IPS-18a (cell line): Measurements from ENCODE around the gene TFAP2B.

Experiments used
- H3K27ac ChIP-seq: one replicate; pipeline ENCODE4 v1.5.1; 2013; ENCODE audit warnings: low read length
- H3K27me3 ChIP-seq: one replicate; pipeline ENCODE4 v1.6.1; 2013; ENCODE audit warnings: mild to moderate bottlenecking, low read length; ENCODE audit not compliant: control insufficient read depth, insufficient read depth
- H3K36me3 ChIP-seq: one replicate; pipeline ENCODE4 v1.6.1; 2013; ENCODE audit warnings: low read depth, low read length; ENCODE audit not compliant: control insufficient read depth
- H3K4me1 ChIP-seq: one replicate; pipeline ENCODE4 v1.6.1; 2013; ENCODE audit warnings: low read depth, low read length; ENCODE audit not compliant: control insufficient read depth
- H3K4me3 ChIP-seq: one replicate; pipeline ENCODE4 v1.5.1; 2013; ENCODE audit warnings: low read length
- H3K9ac ChIP-seq: one replicate; pipeline ENCODE4 v1.6.1; 2013; ENCODE audit warnings: mild to moderate bottlenecking, low read length, moderate library complexity
- H3K9me3 ChIP-seq: one replicate; pipeline ENCODE4 v1.6.1; 2013; ENCODE audit warnings: low read depth, low read length; ENCODE audit not compliant: control insufficient read depth

TFAP2B gene

DNA sequence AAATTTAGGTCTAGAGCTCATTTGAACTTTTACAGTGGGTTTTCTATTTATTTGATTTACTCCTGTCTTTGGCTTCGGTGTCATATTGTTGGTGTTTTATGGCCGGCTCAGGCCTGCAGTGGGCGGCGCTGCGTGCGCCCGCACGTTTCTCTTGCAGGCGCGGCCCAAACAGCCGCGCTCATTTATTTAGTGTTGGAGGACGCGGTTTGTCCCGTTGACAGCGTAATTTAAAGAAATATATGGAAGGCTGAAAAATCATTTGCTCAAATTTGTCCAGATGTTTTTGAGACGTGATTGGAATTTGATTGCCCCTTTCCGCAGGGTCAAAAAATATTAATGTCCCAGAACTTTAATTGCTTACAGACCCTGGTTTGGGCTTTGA, 22.1 kb downstream of the TFAP2B start:
- no peak overlapping the region for H3K4me3 ChIP-seq
- no peaks in the 10 kb centered on the region for H3K36me3 ChIP-seq
- peaks cover 100% of the 10 kb centered on the region for H3K27me3 ChIP-seq
- H3K9me3 ChIP-seq = no peaks in the 10 kb centered on the region
- H3K9ac ChIP-seq = no peak overlapping the region
- peaks cover 46% of the 10 kb centered on the region for H3K4me1 ChIP-seq
- no peak overlapping the region for H3K27ac ChIP-seq

DNA sequence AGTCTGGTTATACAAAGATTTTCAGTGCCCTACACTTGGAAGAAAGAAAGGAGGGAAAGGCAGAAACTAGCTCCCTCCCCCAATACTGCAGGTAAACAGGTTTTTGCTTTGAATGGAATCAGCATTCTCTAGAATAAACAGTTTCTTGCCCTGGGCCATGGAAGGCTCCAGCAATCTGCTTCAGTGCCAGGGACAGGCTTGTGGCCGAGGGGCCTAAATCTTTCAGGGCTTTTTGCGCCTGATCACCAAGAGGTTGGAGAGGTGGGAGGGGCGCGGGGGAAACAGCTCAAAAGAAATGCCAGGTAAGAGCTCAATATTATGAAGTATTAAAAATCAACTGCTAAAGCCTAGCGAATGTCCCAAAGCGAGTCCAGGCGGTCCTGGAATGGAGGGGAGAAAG, 23.8 kb downstream of the TFAP2B start:
- Histone ChIP-seq H3K27ac (no peak overlapping the region), H3K9me3 (no peaks in the 10 kb centered on the region), H3K4me1 (peaks cover 53% of the 10 kb centered on the region), H3K4me3 (peak overlapping the region; percentile 45), H3K9ac (no peak overlapping the region), H3K36me3 (no peaks in the 10 kb centered on the region), H3K27me3 (peaks cover 100% of the 10 kb centered on the region)

DNA sequence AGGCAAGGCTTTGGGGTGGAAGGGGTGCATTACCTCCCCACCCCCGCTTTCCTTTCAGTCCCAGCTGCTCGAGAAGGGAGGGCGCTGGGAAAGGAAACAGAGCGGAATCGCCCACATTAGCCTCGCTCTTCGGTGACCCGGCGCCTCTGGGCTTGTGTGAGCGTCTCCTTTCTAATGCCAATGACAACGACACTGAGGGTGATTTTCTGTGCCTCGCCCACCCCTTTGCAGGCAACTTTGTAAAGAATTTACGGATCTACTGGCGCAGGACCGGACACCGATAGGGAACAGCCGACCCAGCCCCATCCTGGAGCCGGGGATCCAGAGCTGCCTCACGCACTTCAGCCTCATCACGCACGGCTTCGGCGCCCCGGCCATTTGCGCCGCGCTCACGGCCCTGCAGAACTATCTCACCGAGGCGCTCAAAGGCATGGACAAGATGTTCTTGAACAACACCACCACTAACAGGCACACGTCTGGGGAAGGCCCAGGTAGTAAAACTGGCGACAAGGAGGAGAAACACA, 24.3 kb downstream of the TFAP2B start:
- Histone ChIP-seq H3K9me3 (no peaks in the 10 kb centered on the region), H3K36me3 (no peaks in the 10 kb centered on the region), H3K27me3 (peaks cover 100% of the 10 kb centered on the region), H3K4me3 (peak overlapping the region; percentile 45), H3K4me1 (peaks cover 50% of the 10 kb centered on the region), H3K9ac (no peak overlapping the region), H3K27ac (no peak overlapping the region)

DNA sequence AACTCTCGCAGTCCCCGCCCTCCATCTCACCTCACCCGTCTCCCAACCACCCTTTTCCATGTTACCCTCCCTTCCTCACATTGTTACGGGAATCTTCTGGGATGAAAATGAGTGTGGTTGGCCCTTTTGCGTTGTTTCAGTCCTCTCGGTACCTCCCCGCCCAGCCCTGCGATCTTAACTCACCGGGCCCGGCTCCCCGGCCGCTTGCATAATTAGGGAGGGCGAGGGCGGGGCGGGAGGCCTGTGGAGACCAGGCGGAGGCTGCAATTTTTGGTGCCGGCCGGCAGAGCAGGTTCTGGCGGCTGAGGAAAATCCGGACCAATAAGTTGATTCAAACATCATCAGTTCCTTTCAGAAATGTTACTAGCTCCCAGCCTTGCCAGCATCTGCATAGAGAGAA, 25.2 kb downstream of the TFAP2B start:
- H3K9ac ChIP-seq = no peak overlapping the region

DNA sequence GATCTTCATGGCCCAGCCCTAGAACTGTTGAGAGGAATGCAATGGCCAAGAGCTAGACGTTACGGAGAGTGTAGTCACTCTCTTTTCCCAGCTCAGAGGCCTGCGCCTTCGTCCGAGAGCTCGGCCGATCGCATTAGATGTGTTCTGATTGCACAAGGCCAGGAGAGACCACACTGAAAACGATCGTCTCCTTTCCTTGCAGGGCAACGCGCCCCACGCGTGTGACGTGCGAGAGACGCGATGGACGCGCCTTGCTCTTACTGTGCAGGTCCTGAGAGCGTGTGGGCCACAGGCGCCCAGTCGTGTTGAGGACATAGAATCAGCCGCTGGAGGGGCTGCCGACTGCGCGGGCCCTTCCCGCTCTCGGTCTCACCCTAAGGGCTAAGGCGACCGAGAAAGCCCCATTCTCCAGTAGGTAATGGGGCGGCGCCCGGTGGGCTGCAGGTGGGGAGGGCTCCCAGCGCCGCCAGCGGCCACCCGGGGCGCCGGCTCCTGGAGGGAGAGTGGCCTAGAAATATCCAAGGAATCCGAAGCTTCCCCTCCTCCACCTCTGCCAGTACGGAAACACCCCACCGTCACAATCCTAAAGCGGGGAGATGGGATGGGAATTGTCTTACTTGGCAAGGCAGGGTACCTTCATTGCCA, 26.9 kb downstream of the TFAP2B start:
- Histone ChIP-seq H3K9me3 (no peaks in the 10 kb centered on the region), H3K27ac (no peak overlapping the region), H3K36me3 (no peaks in the 10 kb centered on the region), H3K27me3 (peaks cover 100% of the 10 kb centered on the region), H3K4me1 (peaks cover 51% of the 10 kb centered on the region), H3K9ac (no peak overlapping the region), H3K4me3 (peak overlapping the region; percentile 61)

More for the DNA sequence above, 25.2 kb downstream of the TFAP2B start:
- peaks cover 100% of the 10 kb centered on the region for H3K27me3 ChIP-seq
- H3K27ac ChIP-seq = no peak overlapping the region
- H3K36me3 ChIP-seq = no peaks in the 10 kb centered on the region
- H3K4me1 ChIP-seq = peaks cover 47% of the 10 kb centered on the region
- no peak overlapping the region for H3K4me3 ChIP-seq
- H3K9me3 ChIP-seq = no peaks in the 10 kb centered on the region

DNA sequence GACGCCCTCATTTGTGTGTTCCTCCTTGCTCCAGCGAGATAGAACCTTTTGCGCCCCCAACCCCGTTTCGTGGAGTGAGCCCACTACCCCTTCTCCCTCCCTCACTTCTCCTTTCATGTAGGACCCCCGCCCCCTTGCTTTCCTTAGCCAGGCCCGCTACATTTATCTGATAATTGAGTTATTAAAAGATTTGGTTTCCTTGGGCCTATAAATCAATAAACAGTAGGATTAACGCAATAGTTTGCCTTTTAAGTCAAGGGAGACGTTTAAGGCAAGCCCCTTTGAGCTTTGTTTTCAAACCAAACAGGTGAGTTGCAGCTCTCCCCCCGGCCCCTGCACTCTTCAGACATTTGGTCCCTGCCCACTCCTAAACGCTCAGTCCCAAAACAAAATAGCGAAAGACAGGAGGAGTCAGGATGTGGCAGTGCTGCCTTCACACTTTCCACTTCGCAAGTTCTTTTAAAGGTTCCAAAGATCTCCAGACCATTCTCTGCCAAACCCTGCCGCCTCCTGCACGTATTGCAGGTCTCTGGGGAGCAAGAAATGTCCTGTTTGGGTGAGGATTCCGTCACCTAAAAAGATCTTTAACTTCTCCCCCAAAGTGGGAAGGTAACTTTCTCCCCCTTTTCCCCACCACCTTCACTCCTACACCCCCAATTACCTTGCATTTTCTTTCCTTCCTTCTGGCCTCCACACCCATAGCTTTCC, 27.6 kb downstream of the TFAP2B start:
- Histone ChIP-seq H3K36me3 (no peaks in the 10 kb centered on the region), H3K9me3 (no peaks in the 10 kb centered on the region), H3K27ac (no peak overlapping the region), H3K4me1 (peaks cover 58% of the 10 kb centered on the region), H3K27me3 (peaks cover 100% of the 10 kb centered on the region), H3K4me3 (peak overlapping the region; percentile 61), H3K9ac (no peak overlapping the region)

DNA sequence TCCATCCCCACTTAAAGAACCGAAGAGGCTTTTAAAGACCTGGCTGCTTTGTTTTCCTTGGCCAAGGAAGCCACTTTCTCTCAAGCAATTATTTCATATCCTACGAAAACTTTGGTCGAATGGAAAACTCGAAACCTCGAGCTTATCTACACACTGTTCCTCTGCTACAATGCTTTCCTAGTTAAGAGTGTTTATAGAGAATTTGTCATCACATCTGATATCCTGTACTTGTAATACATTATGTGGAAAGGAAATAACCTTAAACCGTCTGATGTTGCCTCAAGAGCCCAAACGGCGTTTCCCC, 28.1 kb downstream of the TFAP2B start:
- Histone ChIP-seq H3K4me3 (peak overlapping the region; percentile 61), H3K4me1 (peaks cover 63% of the 10 kb centered on the region), H3K36me3 (no peaks in the 10 kb centered on the region), H3K9ac (no peak overlapping the region), H3K27me3 (peaks cover 100% of the 10 kb centered on the region), H3K9me3 (no peaks in the 10 kb centered on the region), H3K27ac (no peak overlapping the region)

DNA sequence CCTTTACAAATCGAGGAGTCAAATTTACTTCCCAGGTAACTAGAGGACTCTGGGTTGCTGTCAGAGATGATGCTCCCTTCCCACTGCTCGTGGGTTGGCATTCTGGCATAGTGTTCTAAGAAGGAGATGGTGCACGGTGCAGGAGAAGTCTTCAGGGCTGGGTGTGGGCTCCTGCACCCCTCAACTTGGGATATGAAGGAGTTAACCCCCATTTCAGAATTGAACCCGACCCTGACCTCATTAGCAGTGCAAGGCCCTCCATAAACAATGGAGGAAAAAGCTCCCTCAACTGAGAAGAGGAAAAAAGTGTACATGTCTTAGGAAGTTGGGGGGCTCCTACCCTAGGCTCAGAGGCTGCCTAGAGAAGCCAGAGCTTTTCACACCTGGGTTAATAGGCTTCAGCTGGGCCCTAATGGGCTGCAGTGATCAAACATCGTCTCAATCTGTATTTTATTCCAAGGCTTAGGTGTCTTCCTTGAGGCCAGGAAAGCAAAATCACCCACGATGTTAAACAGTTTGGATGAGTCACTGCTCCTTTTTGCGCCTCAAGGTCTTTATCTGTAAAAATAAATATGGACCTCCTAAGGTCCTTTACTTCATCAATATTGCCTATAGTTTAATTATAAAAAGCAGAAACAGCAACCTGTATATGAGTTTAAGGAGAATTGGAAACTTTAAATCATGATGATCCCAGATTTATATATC, 29.4 kb downstream of the TFAP2B start:
- Histone ChIP-seq H3K9me3 (no peaks in the 10 kb centered on the region), H3K4me3 (no peak overlapping the region), H3K36me3 (no peaks in the 10 kb centered on the region), H3K27ac (no peak overlapping the region), H3K4me1 (peaks cover 56% of the 10 kb centered on the region), H3K9ac (no peak overlapping the region), H3K27me3 (peaks cover 100% of the 10 kb centered on the region)

DNA sequence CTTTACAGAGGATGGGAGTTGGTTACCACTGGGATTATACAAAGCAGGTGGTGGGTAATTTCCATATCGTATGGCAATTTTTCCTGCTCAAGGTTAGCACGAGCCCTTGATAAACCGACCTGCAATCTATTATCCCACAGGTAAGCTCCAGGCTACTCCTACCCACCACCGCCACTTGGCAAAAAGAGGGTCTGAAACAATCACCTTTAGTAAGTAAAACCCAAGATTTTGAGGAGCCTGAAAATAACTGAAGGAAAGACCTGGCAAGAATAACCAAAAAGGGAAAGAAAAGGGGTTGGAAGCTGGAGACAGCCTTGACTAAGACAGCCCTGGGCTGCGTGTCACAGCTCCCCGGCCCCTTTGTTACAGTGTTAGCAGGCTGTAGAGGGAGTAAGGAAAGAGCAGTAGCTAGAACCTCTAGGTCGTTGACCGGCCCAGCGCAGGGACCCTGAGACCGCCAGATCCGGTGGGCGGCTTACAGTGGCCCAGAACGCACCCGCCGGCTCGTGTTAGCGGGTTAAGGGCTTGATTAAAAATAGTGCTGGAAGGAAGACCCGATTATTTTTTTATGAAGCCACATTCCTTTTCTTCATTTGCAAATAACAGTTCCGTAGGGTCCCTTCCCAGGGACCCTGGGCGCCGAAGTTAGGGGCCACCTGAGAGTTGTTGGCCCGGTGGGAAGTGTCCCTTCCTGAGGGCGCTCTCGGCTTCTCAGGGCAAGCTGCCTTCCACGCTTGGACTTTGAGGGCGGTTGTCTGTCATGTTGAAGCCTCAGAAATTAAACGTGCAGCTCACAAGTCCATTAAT, 30.5 kb downstream of the TFAP2B start:
- Histone ChIP-seq H3K27me3 (peaks cover 100% of the 10 kb centered on the region), H3K36me3 (no peaks in the 10 kb centered on the region), H3K4me3 (peak overlapping the region; percentile 59), H3K9ac (no peak overlapping the region), H3K27ac (no peak overlapping the region), H3K9me3 (no peaks in the 10 kb centered on the region), H3K4me1 (peaks cover 54% of the 10 kb centered on the region)

DNA sequence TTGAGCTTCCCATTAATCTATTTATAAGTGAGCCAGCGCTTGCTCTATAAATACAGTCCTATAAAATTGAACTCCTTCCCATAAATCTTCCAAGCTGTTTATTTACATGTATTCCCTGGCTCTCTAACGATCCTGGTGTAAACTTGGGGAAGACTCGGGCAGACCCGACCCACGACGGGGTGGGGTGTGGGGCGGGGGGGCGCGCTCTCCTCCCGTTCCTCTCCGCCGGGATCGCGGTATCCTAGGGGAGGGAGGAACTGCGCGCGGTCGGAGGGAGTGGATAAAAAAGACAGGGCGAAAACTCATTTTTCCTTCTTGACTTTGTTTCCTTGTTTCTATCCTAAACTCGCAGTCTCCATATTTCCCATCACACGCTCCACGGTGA, 31.1 kb downstream of the TFAP2B start:
- peaks cover 52% of the 10 kb centered on the region for H3K4me1 ChIP-seq
- H3K9me3 ChIP-seq = no peaks in the 10 kb centered on the region
- H3K36me3 ChIP-seq = no peaks in the 10 kb centered on the region
- H3K4me3 ChIP-seq = peak overlapping the region; percentile 59
- peaks cover 100% of the 10 kb centered on the region for H3K27me3 ChIP-seq
- no peak overlapping the region for H3K9ac ChIP-seq
- no peak overlapping the region for H3K27ac ChIP-seq
